T-helper 2 cell treated with Interferon-gamma antibody and Interleukin-4, amounts not matched to agents 100 ng/mL and 5 ng/mL, for 36 hours (primary cell): Measurements from ENCODE around the gene ZNF438. TPM values are rescaled to one million over a fixed set of nuclear protein-coding genes. Genes with fewer than 3 reads are reported as not detected.

ENCODE experiments used
- intact Hi-C: fragments of 100-400 bp; cut with micrococcal nuclease; formaldehyde crosslinking; loops from one replicate; pipeline ENCODE4 v1.15.1; 2023
- total RNA-seq: library from RNA; stranded (reverse); gene quantifications from 2 replicates; pipeline ENCODE4 v1.2.3, GENCODE V29; 2022

Gene ZNF438
- total RNA-seq, 1 donor from 2014 or later, result 3.9 TPM

DNA sequence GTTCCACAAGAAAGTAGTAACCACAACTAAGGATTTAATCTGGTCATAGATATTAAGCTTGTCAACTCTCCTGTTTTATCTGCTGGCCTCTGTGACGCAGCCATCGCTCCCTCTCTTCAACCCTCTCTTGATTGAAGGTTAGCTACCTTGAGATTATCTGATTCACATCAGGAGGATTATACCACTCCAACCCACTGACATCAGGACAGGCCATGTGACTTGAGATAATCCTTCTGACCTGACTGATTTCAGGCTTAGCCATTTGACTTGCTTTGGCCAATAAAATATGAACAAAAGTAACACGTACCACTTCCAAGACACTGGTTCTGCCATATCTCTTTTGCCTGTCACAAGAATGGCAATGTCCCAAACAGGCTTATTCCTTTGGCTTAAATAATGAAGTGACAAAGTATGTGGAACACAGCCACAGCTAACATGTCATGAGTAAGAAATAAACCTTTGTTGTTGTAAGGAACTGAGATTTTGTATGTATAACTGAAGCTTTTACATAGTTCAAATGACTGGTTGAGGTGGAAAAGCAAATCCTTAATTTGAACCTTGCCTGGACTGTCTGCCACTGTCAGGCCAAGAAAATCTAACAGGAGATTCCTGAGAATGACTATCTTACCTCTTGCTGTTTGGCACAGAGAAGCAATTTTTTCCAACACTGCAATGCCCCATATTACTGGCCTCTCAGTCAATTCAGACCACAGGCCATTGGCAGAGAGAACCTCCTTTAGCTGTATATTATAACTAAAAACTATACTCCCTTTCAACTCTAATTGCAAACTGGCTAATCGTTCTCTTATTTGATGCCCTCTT lies 13.9 kb downstream of the ZNF438 start:
- intact Hi-C loops, result no loop called here

DNA sequence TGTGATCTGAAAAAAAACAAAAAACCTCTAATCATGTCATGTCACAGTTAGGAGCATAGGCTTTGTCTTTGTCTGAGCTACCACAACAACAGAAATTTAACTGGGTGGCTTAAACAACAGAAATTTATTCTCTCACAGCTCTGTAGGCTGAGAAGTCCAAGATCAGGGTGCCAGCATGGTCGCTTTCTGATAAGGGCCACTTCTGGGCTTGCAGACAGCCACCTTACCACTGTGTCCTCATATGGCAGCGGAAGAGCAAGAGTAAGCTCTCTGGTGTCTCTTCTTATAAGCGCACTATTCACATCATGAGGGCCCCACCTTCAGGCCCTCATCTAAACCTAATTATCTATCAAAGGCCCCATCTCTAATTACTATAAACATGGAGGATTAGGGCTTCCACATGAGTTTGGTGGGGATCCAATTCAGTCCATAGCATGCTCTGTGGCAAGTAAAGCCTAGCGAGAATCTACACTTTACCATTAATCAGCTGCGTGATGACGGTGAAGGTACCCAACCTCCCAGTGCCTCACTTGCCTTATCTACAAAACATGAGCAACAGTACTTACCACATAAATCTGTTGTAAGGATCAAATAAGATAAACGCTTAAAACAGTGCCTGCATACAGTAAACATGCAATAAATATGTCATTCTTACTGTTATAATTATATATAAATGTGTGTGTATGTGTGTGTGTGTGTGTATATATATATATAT lies 17.3 kb downstream of the ZNF438 start:
- intact Hi-C loops, result no loop called here

DNA sequence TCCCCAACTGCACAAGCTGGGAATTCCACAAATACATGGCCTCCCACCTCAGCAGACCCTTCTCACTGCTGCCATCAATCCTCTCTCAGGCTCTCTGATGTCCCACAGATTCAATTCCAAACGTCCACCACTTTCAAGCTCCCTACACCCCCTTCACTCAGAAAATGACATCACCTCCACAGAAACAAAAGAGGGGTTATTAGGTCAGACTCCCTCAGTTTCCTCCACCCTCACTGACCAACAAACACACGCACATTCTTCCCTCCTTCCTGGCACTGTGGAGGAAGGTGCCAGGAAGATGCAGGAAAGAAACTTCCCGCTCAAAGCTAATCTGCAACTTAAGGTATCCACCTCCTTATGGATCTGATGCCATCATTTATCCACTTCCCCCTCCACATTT lies 18.3 kb downstream of the ZNF438 start:
- intact Hi-C loops, result no loop called here

DNA sequence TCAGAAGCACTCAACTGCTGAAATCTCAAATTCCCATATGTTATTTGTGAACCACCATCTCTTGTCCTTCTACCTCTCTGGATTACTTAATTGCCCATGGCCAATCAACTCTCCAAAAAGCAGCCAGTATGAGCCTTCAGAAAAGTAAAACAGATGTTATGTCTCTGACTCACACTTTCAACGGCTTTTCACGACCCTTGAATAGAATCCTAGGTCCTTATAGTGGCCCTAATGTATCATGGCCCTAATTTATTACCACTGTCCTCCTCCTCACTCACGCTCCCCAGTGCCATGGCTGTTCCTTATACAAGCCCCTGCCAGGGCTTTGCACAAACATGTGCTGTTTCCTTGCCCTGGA lies 20.0 kb downstream of the ZNF438 start:
- intact Hi-C loops, result no loop called here

DNA sequence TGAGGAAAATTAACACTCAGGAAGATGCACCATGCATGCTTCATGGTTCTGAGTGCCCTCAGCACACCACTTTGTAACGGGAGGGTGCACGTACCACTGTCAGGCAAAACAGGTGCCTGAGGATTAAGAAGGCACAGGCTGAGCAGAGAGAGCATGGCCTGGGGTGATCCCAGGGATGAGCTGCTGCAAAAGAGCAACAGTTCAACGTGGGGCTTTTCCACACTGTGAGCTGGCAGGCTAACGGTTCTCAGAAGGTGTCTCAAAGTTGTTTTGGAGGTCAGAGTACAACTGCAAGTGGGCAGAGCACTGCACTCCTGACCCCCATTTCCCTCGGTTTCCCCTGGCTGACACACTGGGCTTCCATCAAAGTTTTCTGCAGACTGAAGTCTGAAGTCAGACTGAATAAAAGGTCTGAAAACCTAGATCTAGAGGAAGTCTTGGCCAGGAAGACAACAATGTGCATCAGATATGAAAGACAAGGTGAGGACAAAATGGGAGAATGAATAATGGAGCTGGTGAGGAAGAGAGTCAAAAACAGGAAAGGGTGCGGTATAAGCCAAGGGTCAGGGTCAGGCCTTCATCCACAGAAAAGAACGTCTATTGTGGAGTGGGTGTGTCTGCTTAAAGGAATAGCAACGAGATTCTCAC lies 20.5 kb downstream of the ZNF438 start:
- intact Hi-C loops, result no loop called here

DNA sequence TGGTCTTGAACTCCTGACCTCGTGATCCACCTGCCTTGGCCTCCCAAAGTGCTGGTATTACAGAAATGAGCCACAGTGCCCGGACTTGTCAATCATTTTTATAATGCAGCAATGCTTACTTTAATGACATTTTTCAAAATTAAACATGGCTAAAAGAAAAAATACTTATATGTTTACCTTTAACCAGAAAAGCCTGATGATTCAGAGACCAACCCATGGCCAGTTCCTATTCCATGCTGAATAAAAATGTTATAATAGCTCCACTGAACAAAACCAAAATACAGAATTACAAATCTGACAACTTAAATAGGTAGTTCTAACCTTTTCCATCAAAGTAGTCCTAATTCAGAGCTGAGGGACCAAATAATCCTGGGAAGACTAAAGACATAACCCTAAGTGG lies 21.6 kb downstream of the ZNF438 start:
- intact Hi-C loops, result no loop called here

DNA sequence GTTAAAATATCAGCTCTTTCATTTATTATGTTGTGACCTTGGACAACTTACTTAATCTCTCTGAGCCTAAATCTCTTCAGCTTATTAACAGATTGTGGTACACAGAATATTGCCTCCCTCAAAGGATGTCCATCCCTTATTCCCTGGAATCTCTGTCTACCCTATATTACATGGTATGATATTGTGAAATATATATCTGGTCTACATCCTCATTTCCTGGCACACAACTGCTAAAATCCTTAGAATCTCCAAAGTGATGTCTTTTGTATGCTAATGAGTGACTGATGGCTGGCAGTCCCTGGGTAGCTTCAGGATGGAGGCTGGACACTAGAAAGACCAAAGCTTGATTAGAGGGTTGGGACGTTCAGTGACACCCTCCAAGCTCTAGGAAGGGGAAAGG lies 25.8 kb downstream of the ZNF438 start:
- intact Hi-C loops, result no loop called here

DNA sequence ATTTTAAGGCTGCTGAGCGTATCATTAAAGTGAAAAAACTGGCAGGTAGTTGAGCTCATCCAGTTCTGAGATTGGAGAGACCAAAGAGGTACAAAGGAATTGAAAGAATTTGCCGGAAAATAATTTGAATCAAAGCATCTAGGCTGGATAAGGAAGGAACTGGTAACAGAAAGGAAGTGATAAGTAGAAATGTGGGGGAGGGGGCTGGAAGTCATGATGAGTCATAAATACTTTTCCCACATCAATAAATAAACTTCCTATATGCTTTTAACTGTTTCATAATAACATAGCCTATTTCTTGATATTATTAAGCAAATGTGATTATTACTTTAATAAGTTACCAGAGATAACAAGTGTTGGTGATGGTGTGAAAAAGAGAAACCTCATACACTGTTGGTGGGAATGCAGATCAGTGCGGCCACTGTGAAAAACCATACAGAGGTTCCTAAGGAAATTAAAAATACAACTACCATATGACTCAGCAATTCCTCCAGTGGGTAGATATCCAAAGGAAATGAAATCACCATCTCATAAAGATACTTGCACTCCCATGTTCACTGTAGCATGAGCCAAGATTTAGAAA lies 27.0 kb downstream of the ZNF438 start:
- intact Hi-C loops, result no loop called here

DNA sequence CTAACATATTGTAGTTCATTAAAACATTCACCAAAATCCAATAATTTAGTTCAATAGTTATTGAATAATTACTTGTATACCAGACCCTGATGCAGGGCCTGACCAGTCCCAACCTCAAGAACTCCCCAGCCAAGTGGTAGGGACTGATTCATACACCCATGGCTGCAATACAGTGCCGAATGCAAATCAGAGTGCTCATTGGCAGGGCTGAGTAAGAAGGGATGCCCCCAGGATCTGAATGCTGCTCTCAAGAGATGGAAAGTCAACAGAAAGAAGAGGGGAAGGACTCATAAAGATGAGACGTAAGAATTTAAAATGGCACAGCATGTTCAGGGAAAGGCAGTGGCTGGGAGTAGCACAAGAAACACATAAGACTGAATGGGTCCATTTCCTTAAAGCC lies 29.9 kb downstream of the ZNF438 start:
- intact Hi-C loops, result no loop called here

DNA sequence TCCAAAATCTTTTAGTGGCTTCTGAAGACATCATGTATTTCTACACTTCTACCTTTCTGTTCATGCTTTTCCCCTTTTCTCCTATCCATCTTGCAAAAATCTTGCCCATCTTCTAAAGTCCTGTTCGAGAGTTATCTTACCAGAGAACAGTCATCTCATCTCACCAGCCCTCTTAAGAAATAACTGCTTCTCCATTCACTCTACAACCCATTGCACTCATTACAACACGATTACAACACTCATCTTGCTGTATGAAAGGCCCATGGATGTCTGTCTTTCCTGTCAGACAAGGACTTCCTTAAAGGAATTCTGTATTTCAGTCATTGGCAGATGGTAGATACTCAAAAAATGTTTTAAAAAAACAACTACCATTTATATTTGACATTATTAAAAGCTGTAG lies 30.8 kb downstream of the ZNF438 start:
- intact Hi-C loops, result no loop called here

DNA sequence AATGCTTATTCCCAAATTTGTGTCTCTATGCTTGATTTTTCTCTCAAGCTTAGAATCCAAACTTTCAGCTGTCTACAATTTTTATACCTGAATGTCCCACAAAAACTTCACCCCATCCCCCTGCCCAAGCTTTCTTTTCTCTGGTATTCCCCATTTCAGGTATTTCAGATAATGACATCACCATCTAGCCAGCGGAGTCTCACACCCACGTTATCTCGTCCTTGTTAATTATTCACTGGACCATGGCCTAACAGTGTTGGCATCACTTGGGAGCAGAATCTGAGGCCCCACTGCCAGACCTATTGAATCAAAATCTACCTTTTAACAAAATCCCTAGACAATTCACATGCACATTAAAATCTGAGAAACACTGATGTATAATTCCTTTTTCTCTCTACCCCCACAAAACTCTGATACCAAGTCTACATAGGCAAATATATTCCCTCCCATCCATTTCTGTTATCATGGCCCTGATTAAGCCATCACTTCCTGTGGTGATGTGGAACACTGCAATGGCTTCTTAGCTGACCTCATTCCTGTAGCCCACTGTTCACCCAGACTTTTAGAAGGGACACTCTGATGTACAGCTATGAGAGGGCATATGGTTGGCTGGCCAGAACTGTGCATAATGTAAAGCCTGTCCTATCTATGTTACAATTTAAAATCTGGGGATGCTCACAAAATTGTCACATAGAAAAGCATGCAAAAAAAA lies 31.4 kb downstream of the ZNF438 start:
- intact Hi-C loops, result no loop called here

DNA sequence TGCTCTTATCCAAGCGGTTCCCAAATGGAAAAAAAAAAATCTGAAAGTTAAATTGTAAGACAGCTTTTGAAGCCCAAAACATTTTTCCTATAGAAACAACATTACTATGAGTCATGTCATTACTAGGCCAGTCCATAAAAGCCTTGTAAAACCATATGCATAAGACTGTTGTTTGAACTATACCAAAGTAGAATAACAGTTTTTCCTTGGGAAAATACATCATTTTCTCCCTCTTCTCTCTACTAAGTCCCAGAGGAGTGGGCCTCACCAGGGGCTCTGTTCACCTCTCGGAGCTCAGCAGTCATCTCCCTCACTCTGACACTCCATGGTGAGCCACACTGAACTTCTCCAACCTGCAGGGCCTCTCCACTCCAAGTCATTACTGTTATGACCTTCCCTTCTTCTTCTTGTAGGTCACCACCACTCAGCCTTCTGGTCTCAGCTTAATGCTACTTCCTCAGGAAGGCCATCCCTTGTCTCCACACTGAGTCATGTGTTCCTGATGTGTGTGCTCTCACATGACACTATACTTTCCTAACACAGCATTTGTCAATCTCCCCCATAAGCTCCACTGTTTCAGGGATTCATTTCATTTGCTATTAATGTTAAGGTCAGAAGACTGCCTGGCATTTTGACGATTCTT lies 32.5 kb downstream of the ZNF438 start:
- intact Hi-C loops, result loop anchor here (2.0 to 10.0 kb wide), 3 partner anchors 32 to 564 kb away; partner anchors contain the start of genes MAP3K8 and ZNF438

DNA sequence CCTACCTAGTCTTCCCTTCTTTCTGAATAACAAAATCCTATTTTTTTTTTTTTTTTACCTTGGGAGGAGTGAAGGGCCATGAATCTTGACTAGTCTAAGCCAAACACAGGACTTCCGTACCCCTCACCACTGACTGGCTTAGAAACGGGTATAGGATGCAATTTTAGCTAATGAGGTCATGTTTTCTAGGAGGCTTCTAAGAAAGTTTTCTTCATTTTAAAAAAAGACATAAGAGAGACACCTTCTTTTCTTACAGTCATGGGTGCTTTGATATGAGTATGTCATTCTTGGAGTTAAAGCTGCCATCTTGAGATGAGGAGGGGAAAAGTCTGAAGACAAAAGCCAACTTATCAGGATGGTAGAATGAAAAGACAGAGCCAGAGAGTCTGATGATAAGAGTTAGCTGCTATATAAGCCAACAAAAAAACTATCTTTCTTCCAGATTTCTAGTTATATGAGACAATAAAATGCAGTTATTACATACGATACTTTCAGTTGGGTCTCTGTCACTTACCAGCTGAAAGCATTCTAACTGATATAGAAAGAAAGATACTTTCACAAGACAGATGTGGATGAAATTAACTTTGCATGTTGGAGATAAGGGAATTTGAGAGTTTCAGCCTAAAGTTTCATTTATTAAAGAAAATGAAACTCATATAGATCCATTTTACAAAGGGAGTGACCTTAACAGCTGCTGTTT lies 34.0 kb downstream of the ZNF438 start:
- intact Hi-C loops, result loop anchor here (1.0 to 10.0 kb wide), 4 partner anchors 11 to 563 kb away; partner anchors contain the start of genes MAP3K8 and ZNF438

DNA sequence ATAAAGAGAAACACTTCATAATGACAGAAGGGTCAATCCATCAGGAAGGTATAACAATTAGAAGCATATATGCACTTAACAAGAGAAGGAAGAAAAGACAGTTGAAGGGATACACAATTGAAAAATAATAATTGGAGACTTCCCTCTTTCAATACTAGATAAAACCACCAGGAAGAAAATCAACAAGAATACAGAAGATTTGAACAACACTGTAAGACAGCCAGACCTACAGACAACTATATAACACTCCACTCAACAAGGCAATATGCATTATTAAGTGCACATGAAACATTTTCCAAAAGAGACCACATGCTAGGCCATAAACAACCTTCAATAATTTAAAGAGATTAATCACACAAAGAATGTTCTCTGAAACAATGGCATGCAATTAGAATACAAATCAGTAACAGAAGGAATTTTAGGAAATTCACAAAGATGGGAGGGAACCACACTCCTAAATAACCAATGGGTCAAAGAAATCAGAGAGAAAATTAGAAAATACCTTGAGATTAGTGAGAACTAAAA lies 35.1 kb downstream of the ZNF438 start:
- intact Hi-C loops, result loop anchor here (10.0 kb wide), 2 partner anchors 292 to 562 kb away; partner anchors contain the start of gene MAP3K8

DNA sequence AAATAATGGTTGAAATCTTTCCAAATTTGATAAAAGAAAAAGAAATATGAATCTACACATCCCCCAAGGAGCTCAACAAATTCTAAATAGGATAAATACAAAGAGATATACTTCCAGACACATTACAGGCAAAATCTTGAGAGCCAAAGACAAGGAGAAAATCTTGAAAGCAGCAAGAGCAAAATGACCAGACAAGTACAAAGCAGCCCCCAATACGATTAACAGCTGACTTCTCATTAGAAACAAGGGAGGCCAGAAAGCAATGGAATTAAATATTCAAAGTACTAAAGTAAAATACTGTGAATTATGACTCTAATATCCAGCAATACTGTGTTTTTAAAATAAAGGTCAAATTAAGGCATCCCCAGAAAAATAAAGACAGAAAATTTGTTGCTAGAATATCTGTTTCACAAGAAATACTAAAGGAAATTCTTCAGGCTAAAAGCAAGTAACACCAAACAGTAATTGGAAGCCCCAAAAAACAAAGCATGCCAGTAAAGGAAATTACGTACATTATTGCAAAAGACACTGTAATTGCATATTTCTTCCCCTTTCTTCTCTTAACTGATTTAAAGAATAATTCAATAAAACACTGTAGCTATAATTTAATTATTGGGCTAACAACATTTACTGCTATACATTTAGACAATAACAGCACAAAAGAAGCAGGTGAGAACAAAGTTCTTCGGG lies 36.4 kb downstream of the ZNF438 start:
- intact Hi-C loops, result loop anchor here (10.0 kb wide), 2 partner anchors 290 to 560 kb away; partner anchors contain the start of gene MAP3K8

DNA sequence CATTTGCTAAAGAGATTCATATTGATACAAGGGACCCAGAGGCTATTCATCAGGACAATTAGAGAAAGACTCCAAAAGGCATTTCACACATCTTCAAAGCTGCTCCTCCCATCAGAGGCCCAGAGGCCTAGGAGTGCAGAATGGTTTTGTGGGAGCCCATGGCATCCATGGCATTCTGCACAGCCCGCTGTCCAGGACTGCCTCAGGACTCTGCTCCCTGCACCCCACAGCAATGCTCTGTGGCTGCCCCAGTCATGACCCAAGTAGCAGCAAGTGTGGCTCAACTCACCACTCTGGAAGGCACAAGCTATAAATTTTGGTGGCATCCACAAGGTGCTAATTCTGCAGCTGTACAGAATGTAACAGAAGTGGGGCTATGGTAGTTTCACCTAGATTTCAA lies 38.5 kb downstream of the ZNF438 start:
- intact Hi-C loops, result loop anchor here (10.0 kb wide), 2 partner anchors 288 to 558 kb away; partner anchors contain the start of gene MAP3K8

DNA sequence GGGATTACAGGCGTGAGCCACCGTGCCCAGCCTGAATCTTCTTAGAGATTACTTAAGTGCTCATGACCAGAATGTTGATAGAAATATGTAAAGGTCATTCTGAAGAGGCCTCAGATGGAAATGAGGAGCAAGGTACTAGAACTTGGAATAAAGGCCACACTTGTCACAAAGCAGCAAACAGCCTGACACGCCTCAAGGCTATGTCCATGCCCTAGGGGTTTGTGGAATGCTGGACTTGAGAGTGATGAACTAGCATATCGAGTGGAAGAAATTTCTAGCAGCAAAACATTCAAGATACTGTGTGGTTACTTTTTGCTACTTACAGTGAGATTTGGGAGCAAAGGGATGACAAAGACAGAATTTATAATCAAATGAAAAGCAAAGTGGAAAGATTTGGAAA lies 39.0 kb downstream of the ZNF438 start:
- intact Hi-C loops, result loop anchor here (10.0 kb wide), 2 partner anchors 288 to 558 kb away; partner anchors contain the start of gene MAP3K8

DNA sequence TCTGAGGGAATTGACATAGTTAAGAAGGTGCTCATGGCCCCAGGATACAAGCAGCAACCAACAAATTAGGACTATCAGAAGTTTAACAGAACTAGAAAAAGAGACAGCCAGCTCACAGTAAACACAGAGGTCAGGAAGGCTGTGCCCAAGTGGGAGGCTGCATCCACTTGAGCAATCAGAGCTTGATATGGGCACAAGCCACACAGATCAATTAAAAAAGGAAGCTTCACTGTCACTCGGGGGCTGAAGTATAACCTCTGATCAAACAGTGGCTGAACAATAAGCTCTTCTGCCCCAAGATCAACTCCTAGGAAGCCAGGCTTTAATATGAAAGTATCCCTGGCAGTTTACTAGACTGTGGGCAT lies 40.0 kb downstream of the ZNF438 start:
- intact Hi-C loops, result loop anchor here (10.0 kb wide), 2 partner anchors 287 to 557 kb away; partner anchors contain the start of gene MAP3K8
